Ishikawa (cell line): ENCODE data around the gene SBF2.

ENCODE experiments used
- CEBPB ChIP-seq: IDR thresholded peaks from 2 replicates; pipeline ENCODE4 v1.6.1; 2012
- CREB1 ChIP-seq: IDR thresholded peaks from 2 replicates; pipeline ENCODE4 v1.6.1; 2012; ENCODE audit warnings: low read depth
- EGR1 ChIP-seq: IDR thresholded peaks from 2 replicates; pipeline ENCODE4 v1.6.1; 2012
- EP300 ChIP-seq: IDR thresholded peaks from 2 replicates; pipeline ENCODE4 v1.6.1; 2012; ENCODE audit warnings: borderline replicate concordance
- FOXM1 ChIP-seq: IDR thresholded peaks from 2 replicates; pipeline ENCODE4 v1.6.1; 2012; ENCODE audit warnings: low read depth, borderline replicate concordance
- MAX ChIP-seq: IDR thresholded peaks from 2 replicates; pipeline ENCODE4 v1.6.1; 2012
- NFIC ChIP-seq: IDR thresholded peaks from 2 replicates; pipeline ENCODE4 v1.6.1; 2012
- RAD21 ChIP-seq: IDR thresholded peaks from 2 replicates; pipeline ENCODE4 v1.6.1; 2012; ENCODE audit warnings: low read depth
- TAF1 ChIP-seq: IDR thresholded peaks from 2 replicates; pipeline ENCODE4 v1.6.1; 2012; ENCODE audit warnings: low read depth, mild to moderate bottlenecking
- TCF12 ChIP-seq: IDR thresholded peaks from 2 replicates; pipeline ENCODE4 v1.6.1; 2012; ENCODE audit warnings: low read depth
- TEAD4 ChIP-seq: IDR thresholded peaks from 2 replicates; pipeline ENCODE4 v1.6.1; 2012
- YY1 ChIP-seq: IDR thresholded peaks from 2 replicates; pipeline ENCODE4 v1.6.1; 2012; ENCODE audit warnings: low read depth
- ZBTB7A ChIP-seq: IDR thresholded peaks from 2 replicates; pipeline ENCODE4 v1.6.1; 2012; ENCODE audit warnings: low read depth
- TF ChIP-seq, protein P1 (sequence below): IDR thresholded peaks from 2 replicates; pipeline ENCODE4 v1.6.1; 2012
- TF ChIP-seq, protein P2 (sequence below): IDR thresholded peaks from 2 replicates; pipeline ENCODE4 v1.6.1; 2012; ENCODE audit warnings: low read depth, mild to moderate bottlenecking

The SBF2 gene

GRCh38 chr11:9850224-9850895 is 443.7 kb downstream of the SBF2 start:
- TF ChIP-seq, protein P1, sequence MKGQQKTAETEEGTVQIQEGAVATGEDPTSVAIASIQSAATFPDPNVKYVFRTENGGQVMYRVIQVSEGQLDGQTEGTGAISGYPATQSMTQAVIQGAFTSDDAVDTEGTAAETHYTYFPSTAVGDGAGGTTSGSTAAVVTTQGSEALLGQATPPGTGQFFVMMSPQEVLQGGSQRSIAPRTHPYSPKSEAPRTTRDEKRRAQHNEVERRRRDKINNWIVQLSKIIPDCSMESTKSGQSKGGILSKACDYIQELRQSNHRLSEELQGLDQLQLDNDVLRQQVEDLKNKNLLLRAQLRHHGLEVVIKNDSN = no peak
- TF ChIP-seq TCF12 (no peak), YY1 (no peak), CEBPB (no peak), ZBTB7A (no peak), TEAD4 (no peak), RAD21 (no peak), NFIC (no peak), FOXM1 (no peak), EP300 (no peak), CREB1 (no peak)
- TF ChIP-seq, protein P2, sequence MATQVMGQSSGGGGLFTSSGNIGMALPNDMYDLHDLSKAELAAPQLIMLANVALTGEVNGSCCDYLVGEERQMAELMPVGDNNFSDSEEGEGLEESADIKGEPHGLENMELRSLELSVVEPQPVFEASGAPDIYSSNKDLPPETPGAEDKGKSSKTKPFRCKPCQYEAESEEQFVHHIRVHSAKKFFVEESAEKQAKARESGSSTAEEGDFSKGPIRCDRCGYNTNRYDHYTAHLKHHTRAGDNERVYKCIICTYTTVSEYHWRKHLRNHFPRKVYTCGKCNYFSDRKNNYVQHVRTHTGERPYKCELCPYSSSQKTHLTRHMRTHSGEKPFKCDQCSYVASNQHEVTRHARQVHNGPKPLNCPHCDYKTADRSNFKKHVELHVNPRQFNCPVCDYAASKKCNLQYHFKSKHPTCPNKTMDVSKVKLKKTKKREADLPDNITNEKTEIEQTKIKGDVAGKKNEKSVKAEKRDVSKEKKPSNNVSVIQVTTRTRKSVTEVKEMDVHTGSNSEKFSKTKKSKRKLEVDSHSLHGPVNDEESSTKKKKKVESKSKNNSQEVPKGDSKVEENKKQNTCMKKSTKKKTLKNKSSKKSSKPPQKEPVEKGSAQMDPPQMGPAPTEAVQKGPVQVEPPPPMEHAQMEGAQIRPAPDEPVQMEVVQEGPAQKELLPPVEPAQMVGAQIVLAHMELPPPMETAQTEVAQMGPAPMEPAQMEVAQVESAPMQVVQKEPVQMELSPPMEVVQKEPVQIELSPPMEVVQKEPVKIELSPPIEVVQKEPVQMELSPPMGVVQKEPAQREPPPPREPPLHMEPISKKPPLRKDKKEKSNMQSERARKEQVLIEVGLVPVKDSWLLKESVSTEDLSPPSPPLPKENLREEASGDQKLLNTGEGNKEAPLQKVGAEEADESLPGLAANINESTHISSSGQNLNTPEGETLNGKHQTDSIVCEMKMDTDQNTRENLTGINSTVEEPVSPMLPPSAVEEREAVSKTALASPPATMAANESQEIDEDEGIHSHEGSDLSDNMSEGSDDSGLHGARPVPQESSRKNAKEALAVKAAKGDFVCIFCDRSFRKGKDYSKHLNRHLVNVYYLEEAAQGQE = no peak

DNA sequence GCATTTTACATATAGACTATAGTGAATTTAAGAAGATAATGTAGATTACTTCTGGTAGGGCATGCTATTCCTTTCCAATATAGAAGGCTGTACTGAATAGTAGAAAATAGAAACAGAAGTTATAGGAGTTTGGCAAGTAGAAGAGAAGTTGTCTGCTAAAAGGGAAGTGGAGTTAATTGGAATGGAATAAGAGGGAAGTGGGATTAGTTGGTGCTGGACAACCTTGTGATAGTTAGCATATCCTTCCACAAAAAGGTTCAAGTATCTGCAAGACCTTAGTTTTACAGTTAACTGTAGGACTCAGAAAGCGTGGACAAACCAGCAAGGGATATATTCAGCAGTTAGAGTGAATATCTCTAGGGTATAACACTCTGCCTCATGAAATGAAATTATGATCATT is 444.6 kb downstream of the SBF2 start:
- TF ChIP-seq TAF1 (no peak), MAX (no peak), FOXM1 (no peak)

DNA sequence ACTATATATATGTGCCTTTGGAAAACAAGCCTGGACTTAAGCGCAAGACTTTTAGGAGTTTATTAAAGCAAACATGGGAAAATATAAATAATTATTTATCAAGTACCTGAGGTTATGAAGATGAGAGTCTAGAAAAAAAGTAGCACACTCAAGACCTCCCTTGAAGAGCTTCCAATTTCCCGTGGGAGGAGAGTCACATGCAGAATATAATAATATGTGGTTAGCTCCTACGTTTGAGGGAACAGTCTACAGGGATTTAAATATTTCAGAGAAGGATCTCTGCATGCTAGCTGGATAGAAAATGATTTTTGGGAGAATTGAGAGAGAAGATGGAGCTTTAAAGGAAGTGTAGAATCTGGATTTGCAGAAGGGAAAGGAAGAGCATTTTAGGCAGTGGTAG is 446.4 kb downstream of the SBF2 start:
- TF ChIP-seq CEBPB = no peak
- TF ChIP-seq TAF1 = no peak
- TF ChIP-seq, protein P1 = no peak
- no peak for TF ChIP-seq TCF12
- TF ChIP-seq, protein P2 = no peak
- no peak for TF ChIP-seq MAX
- TF ChIP-seq RAD21 = no peak
- no peak for TF ChIP-seq EP300
- no peak for TF ChIP-seq TEAD4
- TF ChIP-seq EGR1 = no peak
- TF ChIP-seq CREB1 = no peak
- no peak for TF ChIP-seq FOXM1

- no peak for TF ChIP-seq RAD21
- TF ChIP-seq ZBTB7A = no peak
- no peak for TF ChIP-seq EP300
- TF ChIP-seq, protein P2 = no peak
- TF ChIP-seq TCF12 = no peak
- no peak for TF ChIP-seq CEBPB
Observed at GRCh38 chr11:9842923-9843322, 451.1 kb downstream of the SBF2 start.

- TF ChIP-seq, protein P2 = no peak
- TF ChIP-seq CEBPB (no peak), ZBTB7A (no peak), EGR1 (no peak), YY1 (no peak), CREB1 (no peak), RAD21 (no peak), EP300 (no peak), MAX (no peak), TEAD4 (no peak), TAF1 (no peak), TCF12 (no peak), NFIC (no peak), FOXM1 (no peak)
- TF ChIP-seq, protein P1 = no peak
Observed at GRCh38 chr11:9840460-9841004, 453.5 kb downstream of the SBF2 start.
